GM18511 (cell line): Measurements from ENCODE around the gene B4GALNT1.
"Not testable (repeated sequence)": the region's sequence is repeated elsewhere in the genome, so short reads cannot be mapped to it uniquely, and the experiment has no call there.

Source experiments
- ATAC-seq: cut with Tn5 transposase; IDR thresholded peaks from one replicate; pipeline ENCODE4 v1.9.1; 2021; ENCODE audit warnings: mild to moderate bottlenecking, moderate library complexity; ENCODE audit not compliant: unreplicated experiment

Gene B4GALNT1

GRCh38 chr12:57588951-57589610 lies 43.9 kb downstream of the B4GALNT1 start:
- not testable (repeated sequence) for ATAC-seq

- ATAC-seq: no peak
These were observed 46.1 kb downstream of the B4GALNT1 start for GRCh38 chr12:57586832-57587429.

- ATAC-seq: no peak
These were observed 46.9 kb downstream of the B4GALNT1 start for GRCh38 chr12:57586128-57586527.

- no peak for ATAC-seq
These were observed 47.8 kb downstream of the B4GALNT1 start for GRCh38 chr12:57585156-57585555.

GRCh38 chr12:57584690-57585089 lies 48.3 kb downstream of the B4GALNT1 start:
- no peak for ATAC-seq

GRCh38 chr12:57584050-57584449 lies 49.0 kb downstream of the B4GALNT1 start:
- ATAC-seq: no peak

- ATAC-seq: peak; percentile 96
These were observed 49.8 kb downstream of the B4GALNT1 start for GRCh38 chr12:57583008-57583831.

GRCh38 chr12:57582440-57582839 lies 50.6 kb downstream of the B4GALNT1 start:
- ATAC-seq: no peak

GRCh38 chr12:57581802-57582201 lies 51.2 kb downstream of the B4GALNT1 start:
- ATAC-seq: no peak

GRCh38 chr12:57580466-57580795 lies 52.6 kb downstream of the B4GALNT1 start:
- no peak for ATAC-seq

GRCh38 chr12:57579677-57580465 lies 53.1 kb downstream of the B4GALNT1 start:
- ATAC-seq: no peak

- no peak for ATAC-seq
These were observed 54.0 kb downstream of the B4GALNT1 start for GRCh38 chr12:57579011-57579410.

- no peak for ATAC-seq
These were observed 54.8 kb downstream of the B4GALNT1 start for GRCh38 chr12:57577981-57578758.

- no peak for ATAC-seq
These were observed 56.3 kb downstream of the B4GALNT1 start for GRCh38 chr12:57576613-57577160.
